T-helper 1 cell treated with Interleukin-12 subunit alpha and Interleukin-12 subunit beta and Interleukin-4 antibody, amounts not matched to agents 30 μg/mL and 1 μg/mL, for 36 hours (primary cell): ENCODE measurements around the gene DNER.

Source experiments
- H3K27ac Mint-ChIP-seq: one replicate; pipeline ENCODE4 v1.8.0; 2021; ENCODE audit warnings: mild to moderate bottlenecking, mixed read lengths
- H3K27me3 Mint-ChIP-seq: one replicate; pipeline ENCODE4 v1.8.0; 2021; ENCODE audit warnings: low read depth, mixed read lengths
- H3K36me3 Mint-ChIP-seq: one replicate; pipeline ENCODE4 v1.8.0; 2021; ENCODE audit warnings: low read depth, mixed read lengths
- H3K4me1 Mint-ChIP-seq: one replicate; pipeline ENCODE4 v1.8.0; 2021; ENCODE audit warnings: low read depth, mixed read lengths
- H3K4me3 Mint-ChIP-seq: one replicate; pipeline ENCODE4 v1.8.0; 2021; ENCODE audit warnings: mild to moderate bottlenecking, moderate library complexity, mixed read lengths
- H3K9me3 Mint-ChIP-seq: one replicate; pipeline ENCODE4 v1.8.0; 2021; ENCODE audit warnings: mixed read lengths

Gene DNER

GRCh38 chr2:229434187-229434586 lies 280.2 kb downstream of the DNER start:
- Mint-ChIP-seq H3K4me3 (no peak overlapping the region), H3K36me3 (no peaks in the 10 kb centered on the region), H3K4me1 (no peaks in the 10 kb centered on the region), H3K27me3 (no peaks in the 10 kb centered on the region), H3K9me3 (no peaks in the 10 kb centered on the region), H3K27ac (no peak overlapping the region)

GRCh38 chr2:229433351-229433750 lies 281.0 kb downstream of the DNER start:
- no peak overlapping the region for H3K27ac Mint-ChIP-seq
- no peaks in the 10 kb centered on the region for H3K4me1 Mint-ChIP-seq
- no peaks in the 10 kb centered on the region for H3K36me3 Mint-ChIP-seq
- H3K4me3 Mint-ChIP-seq = no peak overlapping the region
- H3K27me3 Mint-ChIP-seq = no peaks in the 10 kb centered on the region
- no peaks in the 10 kb centered on the region for H3K9me3 Mint-ChIP-seq

GRCh38 chr2:229431327-229431954 lies 282.9 kb downstream of the DNER start:
- Mint-ChIP-seq H3K36me3 (no peaks in the 10 kb centered on the region), H3K9me3 (no peaks in the 10 kb centered on the region), H3K27me3 (no peaks in the 10 kb centered on the region), H3K4me1 (no peaks in the 10 kb centered on the region), H3K4me3 (no peak overlapping the region), H3K27ac (no peak overlapping the region)

GRCh38 chr2:229429589-229429988 lies 284.8 kb downstream of the DNER start:
- Mint-ChIP-seq H3K27ac (no peak overlapping the region), H3K36me3 (no peaks in the 10 kb centered on the region), H3K9me3 (no peaks in the 10 kb centered on the region), H3K4me3 (no peak overlapping the region), H3K4me1 (no peaks in the 10 kb centered on the region), H3K27me3 (no peaks in the 10 kb centered on the region)

GRCh38 chr2:229426464-229426863 lies 287.9 kb downstream of the DNER start:
- Mint-ChIP-seq H3K27me3 (no peaks in the 10 kb centered on the region), H3K27ac (no peak overlapping the region), H3K36me3 (no peaks in the 10 kb centered on the region), H3K9me3 (no peaks in the 10 kb centered on the region), H3K4me3 (no peak overlapping the region), H3K4me1 (no peaks in the 10 kb centered on the region)

GRCh38 chr2:229425598-229425997 lies 288.8 kb downstream of the DNER start:
- H3K4me3 Mint-ChIP-seq = no peak overlapping the region
- no peaks in the 10 kb centered on the region for H3K27me3 Mint-ChIP-seq
- H3K4me1 Mint-ChIP-seq = no peaks in the 10 kb centered on the region
- H3K36me3 Mint-ChIP-seq = no peaks in the 10 kb centered on the region
- no peaks in the 10 kb centered on the region for H3K9me3 Mint-ChIP-seq
- no peak overlapping the region for H3K27ac Mint-ChIP-seq

- no peak overlapping the region for H3K4me3 Mint-ChIP-seq
- H3K27me3 Mint-ChIP-seq = no peaks in the 10 kb centered on the region
- H3K4me1 Mint-ChIP-seq = no peaks in the 10 kb centered on the region
- no peak overlapping the region for H3K27ac Mint-ChIP-seq
- no peaks in the 10 kb centered on the region for H3K36me3 Mint-ChIP-seq
- no peaks in the 10 kb centered on the region for H3K9me3 Mint-ChIP-seq
Observed at GRCh38 chr2:229422063-229422462, 292.3 kb downstream of the DNER start.

- Mint-ChIP-seq H3K27me3 (no peaks in the 10 kb centered on the region), H3K9me3 (no peaks in the 10 kb centered on the region), H3K4me1 (no peaks in the 10 kb centered on the region), H3K36me3 (no peaks in the 10 kb centered on the region), H3K4me3 (no peak overlapping the region), H3K27ac (no peak overlapping the region)
Observed at GRCh38 chr2:229419158-229419557, 295.2 kb downstream of the DNER start.

- Mint-ChIP-seq H3K4me3 (no peak overlapping the region), H3K27me3 (no peaks in the 10 kb centered on the region), H3K4me1 (no peaks in the 10 kb centered on the region), H3K27ac (no peak overlapping the region), H3K36me3 (no peaks in the 10 kb centered on the region), H3K9me3 (no peaks in the 10 kb centered on the region)
Observed at GRCh38 chr2:229417916-229418315, 296.4 kb downstream of the DNER start.

- Mint-ChIP-seq H3K4me3 (no peak overlapping the region), H3K4me1 (no peaks in the 10 kb centered on the region), H3K27ac (no peak overlapping the region), H3K36me3 (no peaks in the 10 kb centered on the region), H3K27me3 (no peaks in the 10 kb centered on the region), H3K9me3 (no peaks in the 10 kb centered on the region)
Observed at GRCh38 chr2:229417176-229417575, 297.2 kb downstream of the DNER start.

- no peak overlapping the region for H3K4me3 Mint-ChIP-seq
- no peaks in the 10 kb centered on the region for H3K36me3 Mint-ChIP-seq
Observed at GRCh38 chr2:229416116-229416694, 298.1 kb downstream of the DNER start.

GRCh38 chr2:229414631-229415030 lies 299.7 kb downstream of the DNER start:
- Mint-ChIP-seq H3K9me3 (no peaks in the 10 kb centered on the region), H3K36me3 (no peaks in the 10 kb centered on the region), H3K27me3 (no peaks in the 10 kb centered on the region), H3K4me3 (no peak overlapping the region), H3K4me1 (no peaks in the 10 kb centered on the region), H3K27ac (no peak overlapping the region)

More at GRCh38 chr2:229416116-229416694, 298.1 kb downstream of the DNER start:
- H3K27me3 Mint-ChIP-seq = no peaks in the 10 kb centered on the region
- no peaks in the 10 kb centered on the region for H3K4me1 Mint-ChIP-seq
- no peaks in the 10 kb centered on the region for H3K9me3 Mint-ChIP-seq
- no peak overlapping the region for H3K27ac Mint-ChIP-seq

- no peaks in the 10 kb centered on the region for H3K27me3 Mint-ChIP-seq
- H3K4me3 Mint-ChIP-seq = no peak overlapping the region
- H3K36me3 Mint-ChIP-seq = no peaks in the 10 kb centered on the region
- H3K9me3 Mint-ChIP-seq = no peaks in the 10 kb centered on the region
- H3K27ac Mint-ChIP-seq = no peak overlapping the region
- H3K4me1 Mint-ChIP-seq = no peaks in the 10 kb centered on the region
Observed at GRCh38 chr2:229412686-229413085, 301.7 kb downstream of the DNER start.

GRCh38 chr2:229410946-229411345 lies 303.4 kb downstream of the DNER start:
- H3K4me3 Mint-ChIP-seq = no peak overlapping the region
- no peak overlapping the region for H3K27ac Mint-ChIP-seq
- no peaks in the 10 kb centered on the region for H3K36me3 Mint-ChIP-seq
- no peaks in the 10 kb centered on the region for H3K9me3 Mint-ChIP-seq
- no peaks in the 10 kb centered on the region for H3K27me3 Mint-ChIP-seq
- no peaks in the 10 kb centered on the region for H3K4me1 Mint-ChIP-seq

GRCh38 chr2:229410264-229410663 lies 304.1 kb downstream of the DNER start:
- Mint-ChIP-seq H3K4me1 (no peaks in the 10 kb centered on the region), H3K36me3 (no peaks in the 10 kb centered on the region), H3K27ac (no peak overlapping the region), H3K9me3 (no peaks in the 10 kb centered on the region), H3K4me3 (no peak overlapping the region), H3K27me3 (no peaks in the 10 kb centered on the region)
